Effector memory CD8-positive, alpha-beta T cell (primary cell): ENCODE results near the gene PPP2R2B.

Experiments
- ATAC-seq: fragments of 150-1000 bp; cut with Tn5 transposase; replicated peaks from 2 replicates; pipeline ENCODE4 v1.10.0; 2021; ENCODE audit warnings: mild to moderate bottlenecking, moderate library complexity
- DNase-seq, 3 experiments: peaks; one replicate each; pipeline ENCODE4 v3.0.0; 2021
- H3K27ac Mint-ChIP-seq, 2 donors: one replicate each; pipeline ENCODE4 v1.8.0; 2022; ENCODE audit warnings: mild to moderate bottlenecking in 2 of 2, mixed read lengths in 2 of 2, moderate library complexity in 2 of 2
- H3K27me3 Mint-ChIP-seq, 2 donors: one replicate each; pipeline ENCODE4 v1.8.0; 2022; ENCODE audit warnings: mixed read lengths in 2 of 2
- H3K36me3 Mint-ChIP-seq: one replicate; pipeline ENCODE4 v1.8.0; 2022; ENCODE audit warnings: mild to moderate bottlenecking, moderate library complexity, mixed read lengths; ENCODE audit not compliant: insufficient read depth
- H3K4me1 Mint-ChIP-seq, 2 donors: one replicate each; pipeline ENCODE4 v1.8.0; 2022; ENCODE audit warnings: low read depth in 2 of 2, mixed read lengths in 2 of 2
- H3K4me3 Mint-ChIP-seq, 2 donors: one replicate each; pipeline ENCODE4 v1.8.0; 2022; ENCODE audit warnings: mild to moderate bottlenecking in 2 of 2, mixed read lengths in 2 of 2, moderate library complexity in 2 of 2
- H3K9me3 Mint-ChIP-seq, 2 donors: one replicate each; pipeline ENCODE4 v1.8.0; 2022; ENCODE audit warnings: mixed read lengths in 2 of 2

Gene PPP2R2B

GRCh38 chr5:146877178-146877681 is 1.3 kb downstream of the PPP2R2B start:
- peak overlapping the region; percentile 94 for H3K4me3 Mint-ChIP-seq
- no peaks in the 10 kb centered on the region for H3K27me3 Mint-ChIP-seq
- H3K9me3 Mint-ChIP-seq, result no peaks in the 10 kb centered on the region
- peak; percentile 7 for ATAC-seq
- peak in 2 of 3 experiments; percentile 7 to 11 for DNase-seq
- H3K36me3 Mint-ChIP-seq, result peaks cover 10% of the 10 kb centered on the region
- peak overlapping the region; percentile 88 to 90 for H3K27ac Mint-ChIP-seq
- peaks cover 31 to 44% of the 10 kb centered on the region in 2 donors for H3K4me1 Mint-ChIP-seq

GRCh38 chr5:146873186-146873917 is 5.2 kb downstream of the PPP2R2B start:
- H3K9me3 Mint-ChIP-seq, result no peaks in the 10 kb centered on the region
- H3K27me3 Mint-ChIP-seq, result no peaks in the 10 kb centered on the region
- no peak for DNase-seq
- peaks cover 41 to 56% of the 10 kb centered on the region in 2 donors for H3K4me1 Mint-ChIP-seq
- ATAC-seq, result no peak
- H3K36me3 Mint-ChIP-seq, result peaks cover 5% of the 10 kb centered on the region
- H3K4me3 Mint-ChIP-seq, result no peak overlapping the region
- no peak overlapping the region for H3K27ac Mint-ChIP-seq

GRCh38 chr5:146872188-146872587 is 6.4 kb downstream of the PPP2R2B start:
- Mint-ChIP-seq H3K4me3 (no peak overlapping the region), H3K36me3 (peaks cover 3% of the 10 kb centered on the region), H3K27ac (no peak overlapping the region), H3K4me1 (peaks cover 47 to 67% of the 10 kb centered on the region in 2 donors), H3K9me3 (no peaks in the 10 kb centered on the region), H3K27me3 (no peaks in the 10 kb centered on the region)
- no peak for DNase-seq
- no peak for ATAC-seq

GRCh38 chr5:146867996-146868708 is 10.4 kb downstream of the PPP2R2B start:
- Mint-ChIP-seq H3K9me3 (no peaks in the 10 kb centered on the region), H3K27ac (peak overlapping the region in 1 of 2 donors; percentile 41), H3K27me3 (no peaks in the 10 kb centered on the region), H3K36me3 (peaks cover 3% of the 10 kb centered on the region), H3K4me3 (no peak overlapping the region), H3K4me1 (peaks cover 31 to 42% of the 10 kb centered on the region in 2 donors)
- DNase-seq, result no peak
- no peak for ATAC-seq

- H3K27ac Mint-ChIP-seq, result no peak overlapping the region
- peaks cover 30 to 33% of the 10 kb centered on the region in 2 donors for H3K4me1 Mint-ChIP-seq
- H3K27me3 Mint-ChIP-seq, result no peaks in the 10 kb centered on the region
- no peak overlapping the region for H3K4me3 Mint-ChIP-seq
- H3K36me3 Mint-ChIP-seq, result peaks cover 11% of the 10 kb centered on the region
- ATAC-seq (no peak), DNase-seq (no peak)
- no peaks in the 10 kb centered on the region for H3K9me3 Mint-ChIP-seq
These were observed 12.3 kb downstream of the PPP2R2B start for GRCh38 chr5:146866263-146866662.

GRCh38 chr5:146862641-146863040 is 15.9 kb downstream of the PPP2R2B start:
- Mint-ChIP-seq H3K4me3 (no peak overlapping the region), H3K4me1 (peaks cover 22 to 29% of the 10 kb centered on the region in 2 donors), H3K36me3 (peaks cover 11% of the 10 kb centered on the region), H3K27ac (peak overlapping the region in 1 of 2 donors; percentile 26), H3K9me3 (no peaks in the 10 kb centered on the region), H3K27me3 (no peaks in the 10 kb centered on the region)
- ATAC-seq (no peak), DNase-seq (no peak)

- Mint-ChIP-seq H3K27ac (no peak overlapping the region), H3K36me3 (peaks cover 8% of the 10 kb centered on the region), H3K27me3 (no peaks in the 10 kb centered on the region), H3K4me3 (no peak overlapping the region), H3K4me1 (peaks cover 16 to 28% of the 10 kb centered on the region in 2 donors), H3K9me3 (no peaks in the 10 kb centered on the region)
- no peak for ATAC-seq
- no peak for DNase-seq
These were observed 18.2 kb downstream of the PPP2R2B start for GRCh38 chr5:146860213-146860893.

- Mint-ChIP-seq H3K27me3 (no peaks in the 10 kb centered on the region), H3K4me3 (no peak overlapping the region), H3K9me3 (no peaks in the 10 kb centered on the region), H3K36me3 (peaks cover 7% of the 10 kb centered on the region), H3K4me1 (peaks cover 16 to 25% of the 10 kb centered on the region in 2 donors), H3K27ac (no peak overlapping the region)
- ATAC-seq (no peak), DNase-seq (no peak)
These were observed 26.5 kb downstream of the PPP2R2B start for GRCh38 chr5:146852089-146852488.

- DNase-seq, result no peak
- peaks cover 12 to 19% of the 10 kb centered on the region in 2 donors for H3K4me1 Mint-ChIP-seq
- H3K27ac Mint-ChIP-seq, result no peak overlapping the region
- H3K4me3 Mint-ChIP-seq, result no peak overlapping the region
- H3K9me3 Mint-ChIP-seq, result no peaks in the 10 kb centered on the region
- ATAC-seq, result no peak
- peaks cover 7% of the 10 kb centered on the region for H3K36me3 Mint-ChIP-seq
- no peaks in the 10 kb centered on the region for H3K27me3 Mint-ChIP-seq
These were observed 27.4 kb downstream of the PPP2R2B start for GRCh38 chr5:146851133-146851532.

GRCh38 chr5:146849694-146850303 is 28.8 kb downstream of the PPP2R2B start:
- H3K36me3 Mint-ChIP-seq, result peaks cover 7% of the 10 kb centered on the region
- ATAC-seq (no peak), DNase-seq (no peak)
- H3K4me1 Mint-ChIP-seq, result peaks cover 12 to 14% of the 10 kb centered on the region in 2 donors
- no peaks in the 10 kb centered on the region for H3K9me3 Mint-ChIP-seq
- no peaks in the 10 kb centered on the region for H3K27me3 Mint-ChIP-seq
- H3K4me3 Mint-ChIP-seq, result no peak overlapping the region
- no peak overlapping the region for H3K27ac Mint-ChIP-seq

GRCh38 chr5:146848133-146848532 is 30.4 kb downstream of the PPP2R2B start:
- no peak for ATAC-seq
- Mint-ChIP-seq H3K36me3 (peaks cover 7% of the 10 kb centered on the region), H3K27ac (no peak overlapping the region), H3K4me3 (no peak overlapping the region), H3K27me3 (no peaks in the 10 kb centered on the region), H3K9me3 (no peaks in the 10 kb centered on the region), H3K4me1 (peaks cover 8 to 14% of the 10 kb centered on the region in 2 donors)
- DNase-seq, result no peak

- Mint-ChIP-seq H3K36me3 (no peaks in the 10 kb centered on the region), H3K27me3 (no peaks in the 10 kb centered on the region), H3K4me3 (no peak overlapping the region), H3K9me3 (no peaks in the 10 kb centered on the region), H3K4me1 (peaks cover 0 to 10% of the 10 kb centered on the region in 2 donors), H3K27ac (peak overlapping the region in 1 of 2 donors; percentile 17)
- ATAC-seq (no peak), DNase-seq (no peak)
These were observed 38.5 kb downstream of the PPP2R2B start for GRCh38 chr5:146840016-146840415.

GRCh38 chr5:146836226-146836842 is 42.2 kb downstream of the PPP2R2B start:
- no peak for DNase-seq
- Mint-ChIP-seq H3K4me1 (peaks cover 11 to 13% of the 10 kb centered on the region in 2 donors), H3K4me3 (no peak overlapping the region), H3K27ac (peak overlapping the region in 1 of 2 donors; percentile 1), H3K36me3 (peaks cover 3% of the 10 kb centered on the region), H3K9me3 (no peaks in the 10 kb centered on the region), H3K27me3 (no peaks in the 10 kb centered on the region)
- no peak for ATAC-seq
